RWPE1 (cell line): Measurements from ENCODE around the gene CDC73.
"Not testable (repeated sequence)": the region's sequence is repeated elsewhere in the genome, so short reads cannot be mapped to it uniquely, and the experiment has no call there.

Experiments
- CTCF ChIA-PET: fragments of 350-600 bp; sonication (Branson Sonifier 250); formaldehyde crosslinking; extraction: SDS; loops from one replicate; lab custom pipeline; 2021; lab: Yijun Ruan, JAX
- POLR2A ChIA-PET: fragments of 400-600 bp; formaldehyde crosslinking; extraction: SDS; loops from one replicate; lab custom pipeline; 2020; ENCODE audit warnings: antibody characterized with exemption; ENCODE audit not compliant: low non-redundant PET; lab: Yijun Ruan, JAX
- DNase-seq: peaks from one replicate; pipeline ENCODE4 v3.0.0; 2012; ENCODE audit warnings: low spot score
- H3K27ac ChIP-seq: fragments of 450-650 bp; 2 replicates; pipeline ENCODE4 v1.5.1; 2017
- CTCF ChIP-seq: fragments of 450-650 bp; conservative IDR thresholded peaks from 2 replicates; pipeline ENCODE4 v1.5.1; 2017; ENCODE audit warnings: low read depth, mild to moderate bottlenecking

The CDC73 gene

DNA sequence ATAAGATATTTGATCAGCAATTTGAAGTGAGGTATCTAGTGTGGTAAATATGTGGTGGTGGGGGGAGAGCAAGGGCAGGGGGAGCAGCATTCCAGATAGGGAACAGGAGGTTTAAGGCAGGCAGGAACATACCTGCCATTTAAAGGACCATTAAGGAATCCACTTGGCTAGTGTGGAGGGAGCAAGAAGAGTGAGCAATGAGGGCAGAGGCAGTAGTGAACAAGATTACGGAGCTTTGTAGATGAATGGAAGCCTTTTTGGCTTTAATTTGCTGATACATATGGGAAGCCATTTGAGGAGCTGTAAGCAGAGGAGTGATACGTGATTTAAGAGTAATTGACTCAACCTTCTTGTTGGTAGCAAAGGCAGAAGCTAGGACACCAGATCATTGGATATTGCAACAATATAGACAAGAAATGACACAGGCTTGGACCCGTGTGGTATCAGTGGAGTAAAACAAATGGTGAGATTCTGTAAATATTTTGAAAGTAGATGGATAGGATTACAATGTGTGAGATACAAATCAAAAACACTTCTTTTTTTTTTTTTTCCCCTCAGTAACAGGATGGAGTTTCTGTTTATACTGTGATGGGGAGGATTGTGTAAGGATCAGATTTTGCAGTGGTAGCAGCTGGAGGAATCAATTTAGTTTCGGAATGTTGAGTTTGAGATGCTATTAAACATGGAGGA, 138.4 kb downstream of the CDC73 start:
- no peak overlapping the region for H3K27ac ChIP-seq
- no peak for DNase-seq
- no peak for TF ChIP-seq CTCF
- ChIA-PET POLR2A (no interaction called here), CTCF (no interaction called here)

DNA sequence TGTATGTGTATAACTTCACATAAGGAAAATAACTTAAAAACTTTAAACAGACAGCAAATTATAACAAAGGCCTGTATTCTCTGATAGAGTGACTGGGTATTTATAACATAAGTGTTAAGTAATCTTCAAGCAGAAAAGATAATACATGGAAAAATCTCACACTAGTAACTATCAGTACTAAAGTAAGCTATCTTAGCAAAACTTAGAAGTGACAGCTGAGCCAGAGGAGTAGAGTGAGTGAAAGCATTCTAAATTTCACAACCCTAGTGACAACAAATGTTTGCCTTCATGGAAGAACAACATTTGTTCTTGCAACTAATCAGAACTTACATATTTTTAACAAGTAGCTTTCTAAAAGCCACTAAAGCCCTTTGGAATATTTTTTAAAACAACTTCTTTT, 139.1 kb downstream of the CDC73 start:
- POLR2A ChIA-PET, result no interaction called here
- no peak for TF ChIP-seq CTCF
- CTCF ChIA-PET, result interaction anchor here (0.6 kb wide), 1 partner anchor 78 kb away, joined by 3 read pairs; no protein-coding TSS in a partner anchor
- DNase-seq, result no peak
- H3K27ac ChIP-seq, result no peak overlapping the region

DNA sequence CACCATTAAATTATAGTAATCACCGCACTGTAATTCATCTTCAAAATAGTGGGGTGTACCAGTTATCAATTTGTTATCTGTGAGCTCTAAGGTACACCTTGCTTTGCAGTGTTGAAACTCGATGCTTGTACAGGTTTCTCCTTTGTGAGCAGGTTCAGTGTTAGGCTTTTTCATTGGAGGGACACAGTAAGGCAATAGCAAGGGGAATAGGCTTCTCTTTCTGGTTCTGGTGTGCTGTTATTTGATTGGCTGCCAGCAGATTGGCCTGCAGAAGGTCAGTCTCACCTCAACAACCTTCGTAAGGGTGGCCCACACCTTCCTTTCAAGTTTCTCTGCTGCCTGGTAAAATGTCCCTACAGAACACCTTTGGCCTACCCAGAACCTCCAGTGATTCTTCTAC, 140.8 kb downstream of the CDC73 start:
- no peak overlapping the region for H3K27ac ChIP-seq
- TF ChIP-seq CTCF, result no peak
- no peak for DNase-seq
- CTCF ChIA-PET, result no interaction called here
- POLR2A ChIA-PET, result no interaction called here

DNA sequence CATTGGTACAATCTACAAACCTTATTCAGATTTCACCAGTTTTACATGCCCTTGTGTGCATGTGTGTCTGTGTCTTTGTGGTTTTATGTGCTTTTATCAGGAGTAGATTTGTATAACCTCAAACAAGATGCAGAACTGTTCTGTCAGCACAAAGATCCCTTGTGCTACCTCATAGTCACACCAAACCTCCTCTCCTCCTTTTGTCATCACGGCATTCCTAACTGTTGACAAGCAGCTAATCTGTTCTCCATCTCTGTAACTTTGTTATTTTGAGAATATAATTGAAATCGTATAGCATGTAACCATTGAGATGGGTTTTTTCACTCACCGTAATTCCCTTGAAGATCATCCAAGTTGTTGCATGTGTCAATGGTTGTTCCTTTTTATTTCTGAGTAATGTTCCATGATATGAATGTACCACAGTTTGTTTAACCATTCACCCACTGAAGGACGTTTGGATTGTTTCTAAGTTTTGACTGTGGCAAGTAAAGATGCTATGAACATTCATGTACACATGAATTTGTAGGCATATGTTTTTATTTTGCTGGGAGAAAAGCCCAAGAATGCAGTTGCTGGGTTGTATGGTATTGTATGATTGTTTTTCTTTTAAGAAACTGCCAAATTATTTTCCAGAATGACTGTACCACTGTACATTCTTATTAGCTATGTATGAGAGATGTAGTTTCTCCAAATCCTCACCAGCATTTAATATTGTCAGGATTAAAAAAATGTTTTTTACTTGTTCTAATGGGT, 142.7 kb downstream of the CDC73 start:
- H3K27ac ChIP-seq, result no peak overlapping the region
- CTCF ChIA-PET, result no interaction called here
- POLR2A ChIA-PET, result no interaction called here
- TF ChIP-seq CTCF, result no peak
- DNase-seq, result no peak

DNA sequence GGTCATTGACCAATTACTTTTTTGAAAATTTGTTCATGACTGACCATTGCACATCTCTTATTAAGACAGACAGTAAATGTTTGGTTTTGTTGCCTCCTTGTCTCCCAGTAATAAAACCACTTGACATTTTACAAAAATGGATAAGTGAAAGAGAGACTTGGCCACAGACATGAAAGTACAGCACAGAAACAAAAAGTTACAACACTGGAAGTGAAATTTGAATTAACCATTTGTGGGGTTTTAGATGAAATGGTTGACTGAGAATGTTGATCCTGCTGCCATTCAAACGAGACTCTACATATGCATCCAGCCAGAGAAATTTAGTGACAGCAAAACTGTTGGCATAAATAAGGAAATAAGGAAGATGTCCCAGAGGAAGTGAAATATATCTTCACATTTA, 143.9 kb downstream of the CDC73 start:
- CTCF ChIA-PET, result no interaction called here
- TF ChIP-seq CTCF, result no peak

DNA sequence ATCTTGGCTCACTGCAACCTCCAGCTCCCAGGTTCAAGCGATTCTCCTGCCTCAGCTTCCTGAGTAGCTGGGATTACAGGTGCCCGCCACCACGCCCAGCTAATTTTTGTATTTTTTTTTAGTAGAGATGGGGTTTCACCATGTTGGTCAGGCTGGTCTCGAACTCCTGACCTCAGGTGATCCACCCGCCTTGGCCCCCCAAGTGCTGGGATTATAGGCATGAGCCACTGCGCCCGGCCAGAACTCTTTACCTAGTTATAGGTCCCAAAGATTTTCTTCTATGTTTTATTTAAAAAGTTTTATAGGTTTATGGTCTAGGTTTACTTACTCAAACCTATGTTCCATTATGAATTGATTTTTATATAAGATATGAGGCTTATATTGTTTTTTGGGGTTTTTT, 145.0 kb downstream of the CDC73 start:
- POLR2A ChIA-PET, DNase-seq, H3K27ac ChIP-seq: not testable (repeated sequence)
- CTCF ChIA-PET, result interaction anchor here (0.6 to 0.7 kb wide), 2 partner anchors 17 to 107 kb away, joined by 3 to 4 read pairs; no protein-coding TSS in a partner anchor

More for the DNA sequence above, 143.9 kb downstream of the CDC73 start:
- POLR2A ChIA-PET, result no interaction called here
- no peak overlapping the region for H3K27ac ChIP-seq
- DNase-seq, result no peak

GRCh38 chr1:193270996-193271395, 149.2 kb downstream of the CDC73 start:
- DNase-seq, result no peak
- TF ChIP-seq CTCF, result no peak
- CTCF ChIA-PET, result no interaction called here
- no peak overlapping the region for H3K27ac ChIP-seq
- POLR2A ChIA-PET, result no interaction called here
